Activated naive CD4-positive, alpha-beta T cell treated with Interleukin-2 at 50 U/mL for 16 hours (primary cell): ENCODE measurements around the gene MAPK1IP1L.

Source experiments
- DNase-seq: peaks from one replicate; pipeline ENCODE4 v3.0.0-alpha.2; 2020

MAPK1IP1L gene

GRCh38 chr14:55098561-55098898, 47.1 kb downstream of the MAPK1IP1L start:
- DNase-seq = no peak

- no peak for DNase-seq
These were observed 48.3 kb downstream of the MAPK1IP1L start for GRCh38 chr14:55099756-55100155.

GRCh38 chr14:55101698-55102097, 50.3 kb downstream of the MAPK1IP1L start:
- DNase-seq = no peak

GRCh38 chr14:55102141-55102621, 50.7 kb downstream of the MAPK1IP1L start:
- peak; percentile 56 for DNase-seq

GRCh38 chr14:55103005-55103640, 51.7 kb downstream of the MAPK1IP1L start:
- DNase-seq = peak; percentile 65

- DNase-seq = no peak
These were observed 52.8 kb downstream of the MAPK1IP1L start for GRCh38 chr14:55103971-55104954.

- no peak for DNase-seq
These were observed 54.5 kb downstream of the MAPK1IP1L start for GRCh38 chr14:55105991-55106390.

GRCh38 chr14:55107766-55108554, 56.5 kb downstream of the MAPK1IP1L start:
- DNase-seq = peak; percentile 54

GRCh38 chr14:55109836-55110235, 58.4 kb downstream of the MAPK1IP1L start:
- no peak for DNase-seq

- DNase-seq = no peak
These were observed 59.8 kb downstream of the MAPK1IP1L start for GRCh38 chr14:55111122-55111708.

- no peak for DNase-seq
These were observed 63.3 kb downstream of the MAPK1IP1L start for GRCh38 chr14:55114720-55115119.

GRCh38 chr14:55115460-55115859, 64.0 kb downstream of the MAPK1IP1L start:
- DNase-seq = no peak

GRCh38 chr14:55115861-55116245, 64.4 kb downstream of the MAPK1IP1L start:
- DNase-seq = no peak

GRCh38 chr14:55116246-55117030, 65.0 kb downstream of the MAPK1IP1L start:
- DNase-seq = no peak

GRCh38 chr14:55117803-55118441, 66.5 kb downstream of the MAPK1IP1L start:
- no peak for DNase-seq

- DNase-seq = no peak
These were observed 67.3 kb downstream of the MAPK1IP1L start for GRCh38 chr14:55118761-55119160.
